CD4-positive, alpha-beta T cell treated with Interleukin-15 for 1 hour (primary cell): Measurements from ENCODE around the gene TMEM151B.

Experiments used
- DNase-seq: peaks from one replicate; pipeline ENCODE4 v3.0.0-alpha.2; 2020

Gene TMEM151B

DNA sequence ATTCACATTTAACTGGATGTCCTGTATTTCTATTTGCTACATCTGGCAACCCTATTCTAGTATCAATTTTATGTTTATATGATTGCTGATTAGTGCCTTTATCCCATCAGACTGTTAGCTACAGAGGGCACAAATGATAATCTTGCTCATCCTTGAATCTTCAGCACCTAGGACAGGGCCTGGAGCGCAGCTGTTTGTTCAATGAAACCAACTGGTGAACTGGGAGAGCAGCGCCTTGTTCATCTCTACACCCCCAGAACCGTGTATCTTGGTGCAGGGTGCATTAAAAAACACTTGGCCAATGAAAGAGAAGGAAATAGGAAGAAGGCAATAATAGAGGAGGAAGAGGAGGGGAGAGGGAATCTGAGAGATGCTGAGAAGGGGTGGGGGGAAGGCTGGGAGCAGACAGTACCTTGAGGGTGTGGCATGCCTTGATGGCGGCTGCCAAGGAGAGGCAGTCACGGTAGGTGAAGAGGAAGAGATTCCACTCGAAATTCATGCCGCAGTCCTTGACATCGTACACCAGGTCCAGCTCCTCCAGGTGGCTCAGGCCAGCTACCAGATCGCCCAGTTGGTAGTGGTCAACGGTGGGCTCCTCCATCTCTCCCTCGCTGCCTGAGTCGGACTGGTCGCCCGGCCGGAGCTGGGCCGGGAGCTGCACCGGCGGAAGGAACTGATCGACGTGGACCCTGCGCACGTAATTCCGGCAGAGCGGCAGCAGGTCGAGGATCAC lies 15.5 kb downstream of the TMEM151B start:
- DNase-seq, result no peak

- no peak for DNase-seq
These were observed 16.0 kb downstream of the TMEM151B start for GRCh38 chr6:44286285-44286565.

GRCh38 chr6:44286747-44287146 lies 16.5 kb downstream of the TMEM151B start:
- DNase-seq, result no peak

DNA sequence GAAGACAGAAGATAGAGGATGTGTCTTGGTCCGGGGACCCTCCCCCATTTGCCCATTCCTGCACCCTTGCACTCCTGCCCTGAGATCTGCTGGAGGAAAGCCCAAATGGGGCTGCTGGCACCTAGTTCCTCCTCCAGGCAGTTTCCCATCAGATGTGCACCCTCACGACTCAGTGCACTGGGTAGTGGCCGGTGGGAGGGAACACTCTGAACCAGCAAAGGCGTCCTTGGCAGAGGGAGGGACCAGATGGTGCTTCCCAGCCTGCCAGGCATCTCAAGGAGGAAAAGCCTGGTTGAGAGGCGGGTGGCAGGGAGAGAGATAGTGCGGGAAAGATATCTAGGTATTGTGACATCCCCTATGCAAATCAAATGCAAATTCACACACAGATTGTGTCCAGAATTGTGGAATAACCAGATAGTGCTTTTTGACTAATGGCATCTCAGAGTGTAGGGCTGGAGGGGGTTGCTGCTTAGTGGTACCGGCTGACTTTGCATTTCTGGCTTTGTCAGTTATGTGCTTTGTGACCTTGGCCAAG lies 19.5 kb downstream of the TMEM151B start:
- no peak for DNase-seq

DNA sequence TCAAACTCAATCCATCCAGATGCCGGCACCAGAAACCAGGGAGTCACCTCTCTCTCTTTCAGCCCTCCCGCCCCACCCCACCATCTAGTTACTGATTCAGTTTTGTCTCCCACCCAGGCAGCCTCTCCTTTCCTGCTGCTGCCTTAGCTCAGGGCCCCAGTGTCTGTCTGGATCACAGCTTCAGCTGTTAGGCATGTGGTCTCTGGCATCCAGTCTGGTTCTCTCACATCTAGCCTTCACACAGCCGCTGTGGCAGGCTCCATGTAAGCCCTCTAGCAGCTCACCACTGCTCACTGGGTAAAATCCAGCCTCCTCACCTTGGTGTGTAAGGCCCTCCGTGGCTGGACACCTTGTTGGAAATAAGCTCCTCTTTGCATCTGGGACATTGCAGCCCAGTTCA lies 21.6 kb downstream of the TMEM151B start:
- DNase-seq, result no peak

- DNase-seq, result no peak
These were observed 22.6 kb downstream of the TMEM151B start for GRCh38 chr6:44292661-44293365.

DNA sequence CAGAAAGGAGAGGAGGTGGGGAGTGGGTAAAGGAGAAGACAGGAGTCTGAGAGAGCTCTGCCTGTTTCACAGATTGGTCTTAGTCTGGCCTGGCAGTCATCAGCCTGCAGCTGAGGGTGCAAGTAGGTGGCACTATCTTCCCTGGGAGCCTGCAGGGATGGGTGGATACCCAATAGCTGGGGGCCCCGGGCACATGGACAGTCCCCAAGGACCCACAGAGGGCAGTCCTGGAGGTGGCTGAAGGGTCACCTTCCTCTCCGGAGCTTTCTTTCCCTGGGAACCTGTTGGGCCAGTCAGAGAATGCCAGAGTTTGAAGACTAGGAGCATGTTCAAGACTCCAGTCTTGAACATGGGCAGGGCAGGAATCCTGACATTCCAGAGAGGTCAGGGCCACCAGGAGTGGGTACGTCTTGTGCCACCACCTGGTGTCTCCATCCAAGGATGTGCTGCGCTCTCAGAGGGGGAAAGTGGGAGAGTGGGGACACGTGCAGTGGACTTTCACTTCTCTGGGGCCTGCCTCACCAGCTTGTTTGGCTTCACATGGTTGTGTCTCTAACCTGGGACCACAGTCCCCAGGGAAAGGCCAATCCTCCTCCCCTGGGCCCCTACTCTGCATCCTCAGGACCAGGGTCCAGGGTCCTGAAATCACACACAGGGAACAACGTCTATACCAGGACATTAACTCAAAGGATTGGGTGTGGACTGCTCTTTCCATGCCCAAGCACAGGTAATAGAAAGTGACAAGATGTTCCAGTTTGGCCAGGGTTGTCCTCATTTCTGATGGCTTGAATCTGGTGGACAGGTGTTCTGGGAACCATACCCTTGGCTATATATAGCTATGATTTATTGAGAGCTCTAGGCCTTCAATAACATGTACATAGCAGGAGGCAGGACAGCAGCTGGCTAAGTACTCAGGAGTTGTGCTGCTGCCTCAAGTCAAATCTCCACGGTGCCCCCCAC lies 24.9 kb downstream of the TMEM151B start:
- no peak for DNase-seq

DNA sequence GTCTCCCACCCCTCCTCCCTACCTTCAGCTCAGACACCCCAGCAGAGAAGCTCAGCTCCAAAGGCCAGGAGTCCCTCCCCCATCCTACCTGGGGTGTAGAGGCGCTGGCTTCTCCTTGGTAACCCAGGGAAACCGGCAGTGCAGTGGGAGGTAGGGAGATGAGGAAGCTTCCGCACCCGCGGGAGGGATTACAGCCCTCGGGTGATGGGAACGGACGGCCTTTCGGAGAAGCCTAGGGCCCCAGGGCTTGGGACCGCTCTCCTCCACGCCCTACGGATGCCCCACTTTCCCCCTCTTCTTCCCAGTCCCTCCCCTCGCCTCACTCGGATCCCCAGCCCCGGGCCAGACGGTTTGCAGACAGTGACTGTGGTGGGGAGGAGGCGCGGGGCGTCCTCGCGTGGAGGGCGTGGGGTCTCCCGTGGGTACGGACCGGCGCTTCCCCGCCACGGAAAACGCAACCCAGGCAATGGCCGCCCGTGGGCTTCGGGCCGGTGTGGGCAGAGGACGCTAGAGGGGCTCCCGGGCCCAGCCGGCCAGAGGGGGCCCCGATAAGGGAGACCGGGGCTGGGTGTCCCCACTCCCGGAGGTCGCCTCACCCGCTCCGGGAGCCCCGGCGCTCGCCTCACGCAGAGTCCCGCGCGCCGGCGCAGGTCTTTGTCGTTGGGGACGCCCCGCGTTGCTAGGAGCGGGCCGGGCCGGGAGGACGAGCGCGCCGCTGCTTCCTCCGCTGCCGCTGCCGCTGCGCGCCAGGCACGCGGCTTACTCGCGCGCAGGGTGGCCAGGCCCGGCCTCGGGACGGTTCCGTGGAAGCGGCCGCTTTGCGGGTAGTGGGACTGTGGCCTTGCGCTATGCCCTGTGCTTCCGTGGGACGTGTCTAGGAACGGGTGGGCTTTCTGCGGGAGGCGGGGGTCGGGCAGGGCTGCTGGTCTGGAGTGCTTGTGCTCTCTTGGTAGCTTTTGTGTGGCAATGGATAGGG lies 27.1 kb downstream of the TMEM151B start:
- no peak for DNase-seq

- DNase-seq, result no peak
These were observed 28.0 kb downstream of the TMEM151B start for GRCh38 chr6:44298055-44298803.

GRCh38 chr6:44298864-44299263 lies 28.6 kb downstream of the TMEM151B start:
- no peak for DNase-seq

- no peak for DNase-seq
These were observed 30.1 kb downstream of the TMEM151B start for GRCh38 chr6:44300292-44300823.

- no peak for DNase-seq
These were observed 30.9 kb downstream of the TMEM151B start for GRCh38 chr6:44301106-44301505.

DNA sequence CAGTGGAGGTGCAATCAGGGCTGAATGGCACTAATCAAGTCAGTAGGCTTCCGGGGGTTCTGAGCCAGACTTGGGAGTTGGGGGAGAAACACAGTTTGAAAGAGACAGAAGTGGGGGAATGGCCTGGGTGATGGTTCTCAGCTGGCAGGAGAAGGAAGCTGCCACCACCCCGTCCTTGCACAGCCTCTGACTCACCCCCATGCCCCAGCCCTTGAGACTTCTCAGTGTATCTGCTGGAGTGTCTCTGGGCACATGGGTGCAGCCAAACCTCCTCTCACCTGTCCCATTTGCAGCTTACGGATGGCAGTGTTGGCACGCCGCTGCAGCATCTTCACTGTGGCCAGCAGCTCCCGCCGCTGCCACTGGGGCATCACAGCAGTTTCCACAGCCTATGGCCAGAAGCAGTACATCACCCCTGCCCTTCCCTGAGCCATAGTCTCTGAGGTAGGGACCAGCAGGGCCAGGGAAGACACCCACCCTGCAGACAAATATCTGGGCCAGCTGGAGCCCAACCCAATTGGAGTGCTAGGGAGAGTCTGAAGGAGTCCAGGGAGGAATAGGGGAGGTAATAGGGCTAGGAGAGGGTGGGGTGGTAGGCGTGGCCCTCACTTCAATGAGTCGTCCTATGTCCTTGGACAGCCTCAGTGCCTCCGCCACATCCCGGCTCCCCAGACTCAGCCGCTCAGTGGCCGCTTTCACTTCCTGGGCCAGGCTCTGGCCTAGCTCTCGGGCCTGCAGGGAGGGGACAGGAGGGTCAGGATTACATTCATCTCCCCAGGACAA lies 31.7 kb downstream of the TMEM151B start:
- no peak for DNase-seq

DNA sequence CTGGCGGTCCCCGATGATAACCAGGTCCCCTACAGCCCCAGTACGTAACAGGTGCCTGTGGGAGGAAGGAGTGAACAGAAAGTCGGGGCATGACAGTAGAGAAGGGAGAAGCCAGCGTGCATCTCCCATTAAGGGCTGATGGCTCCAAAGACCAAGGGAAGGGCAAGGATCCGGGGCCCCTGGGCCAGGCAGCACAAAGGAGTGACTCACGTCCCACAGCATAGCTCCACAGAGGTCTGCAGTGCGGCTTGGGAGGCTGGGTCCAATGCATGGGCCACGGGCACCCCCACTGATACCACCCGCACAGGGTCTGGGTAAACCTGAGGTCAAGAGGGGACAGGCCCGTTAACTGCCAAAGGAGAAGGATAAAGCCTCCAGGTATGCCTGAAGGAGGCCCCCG lies 32.6 kb downstream of the TMEM151B start:
- no peak for DNase-seq

GRCh38 chr6:44303842-44304241 lies 33.6 kb downstream of the TMEM151B start:
- DNase-seq, result no peak

- DNase-seq, result peak; percentile 47
These were observed 34.3 kb downstream of the TMEM151B start for GRCh38 chr6:44304282-44305199.

DNA sequence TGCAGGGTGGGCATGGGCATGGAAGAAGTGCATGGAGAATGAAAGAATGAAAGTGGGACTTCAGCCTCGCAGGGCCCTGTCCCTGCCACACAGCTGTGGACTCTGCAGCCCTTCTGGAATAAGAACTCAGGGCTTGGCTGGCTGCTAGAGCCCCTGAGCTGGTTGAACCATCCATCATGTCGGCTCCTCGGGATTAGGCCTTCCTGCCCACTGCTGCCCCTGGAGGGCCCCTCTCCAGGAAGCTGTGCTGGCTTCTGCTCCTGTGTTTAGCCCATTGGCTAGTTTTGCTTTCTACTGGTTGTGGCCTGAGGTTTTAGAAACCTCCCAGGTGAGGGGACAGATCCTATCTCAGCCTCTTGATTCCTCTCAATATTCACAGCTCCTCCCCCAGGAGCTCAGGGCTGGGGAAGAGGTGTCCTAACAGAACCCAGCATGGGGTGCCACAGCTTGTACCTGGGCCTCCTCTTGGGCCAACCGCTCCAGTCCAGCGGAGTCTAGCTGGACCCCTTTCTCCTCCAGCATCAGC lies 35.0 kb downstream of the TMEM151B start:
- DNase-seq, result no peak

DNA sequence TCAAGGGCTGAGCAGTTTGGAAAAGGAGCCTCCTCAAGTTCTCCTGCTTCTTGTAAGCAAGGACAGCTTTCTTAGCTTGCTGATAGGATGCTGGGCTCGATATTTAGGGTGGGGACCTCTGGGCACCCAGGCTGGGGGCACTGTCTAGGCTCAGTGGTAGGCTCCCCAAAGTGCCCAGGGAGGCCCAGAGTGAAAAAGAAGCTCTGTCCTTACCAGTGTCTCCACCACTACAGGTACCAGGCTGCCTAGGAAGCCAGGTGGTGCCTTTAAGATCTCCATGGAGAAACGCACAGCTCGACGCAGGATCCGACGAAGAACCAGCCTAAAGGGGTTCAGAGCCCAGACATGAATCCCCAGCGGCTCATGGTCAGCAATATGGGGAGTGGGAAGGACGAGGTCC lies 36.5 kb downstream of the TMEM151B start:
- no peak for DNase-seq

DNA sequence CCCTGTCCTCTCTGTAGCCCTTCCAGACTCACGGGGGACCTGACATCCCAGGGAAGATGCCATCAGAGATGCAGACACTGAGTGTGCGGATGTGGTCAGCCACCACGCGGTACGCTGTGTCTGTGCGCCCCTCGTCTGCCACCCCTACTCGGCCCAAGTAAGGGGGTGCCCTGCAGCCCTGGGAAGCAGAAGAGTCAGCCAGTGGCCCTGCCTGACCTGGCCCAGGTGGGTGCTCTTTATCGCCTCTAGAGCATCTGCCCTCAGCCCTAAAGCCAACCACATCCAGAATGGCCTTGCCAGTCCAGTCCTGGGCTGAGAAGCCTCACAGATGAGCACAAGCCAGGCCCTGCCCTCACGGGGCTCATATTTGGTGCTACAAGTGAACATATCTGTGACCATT lies 37.0 kb downstream of the TMEM151B start:
- no peak for DNase-seq
